HG03354 (cell line): Measurements from ENCODE around the gene SGCD.

Experiments
- ATAC-seq: cut with Tn5 transposase; IDR thresholded peaks from one replicate; pipeline ENCODE4 v1.9.1; 2021; ENCODE audit warnings: mild to moderate bottlenecking; ENCODE audit not compliant: unreplicated experiment, poor library complexity, severe bottlenecking

The SGCD gene

DNA sequence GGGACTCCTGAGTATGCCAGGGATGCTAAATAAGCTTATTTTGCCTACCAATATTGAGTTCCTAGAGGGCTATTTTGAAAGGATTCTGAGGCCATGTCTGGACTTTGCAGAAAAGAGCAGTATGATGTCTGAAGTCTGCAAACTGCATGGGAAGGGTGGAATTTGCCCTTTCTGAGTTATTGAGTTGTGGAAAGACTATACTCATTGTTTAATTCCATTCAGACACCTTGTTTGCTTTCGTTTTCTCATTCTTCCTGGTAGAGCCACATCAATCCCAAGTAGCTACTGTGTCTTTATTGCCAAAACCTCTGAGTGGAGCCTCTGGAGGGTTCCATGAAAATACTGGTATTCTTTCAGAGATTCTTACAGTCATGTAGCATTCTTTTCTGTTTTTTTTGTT lies 472.2 kb downstream of the SGCD start:
- ATAC-seq, result no peak

DNA sequence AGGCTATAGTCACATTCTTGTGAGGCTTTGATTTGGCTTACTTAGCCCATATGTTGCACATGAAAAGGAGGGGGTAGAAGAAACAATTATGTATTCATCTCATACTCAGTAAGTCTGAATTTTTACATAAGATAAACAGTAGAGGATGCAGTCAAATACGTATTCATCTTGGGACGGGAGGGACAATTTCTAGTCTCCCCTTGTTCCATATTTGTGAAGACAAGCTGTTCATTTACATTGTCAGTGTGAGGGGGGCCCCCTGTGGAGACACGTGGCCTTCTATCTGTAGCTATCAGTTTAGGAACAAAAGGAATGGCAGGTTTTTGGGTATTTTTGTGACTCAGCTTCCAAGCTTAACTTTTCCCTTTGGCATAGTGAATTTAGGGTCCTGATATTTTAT lies 474.0 kb downstream of the SGCD start:
- no peak for ATAC-seq

DNA sequence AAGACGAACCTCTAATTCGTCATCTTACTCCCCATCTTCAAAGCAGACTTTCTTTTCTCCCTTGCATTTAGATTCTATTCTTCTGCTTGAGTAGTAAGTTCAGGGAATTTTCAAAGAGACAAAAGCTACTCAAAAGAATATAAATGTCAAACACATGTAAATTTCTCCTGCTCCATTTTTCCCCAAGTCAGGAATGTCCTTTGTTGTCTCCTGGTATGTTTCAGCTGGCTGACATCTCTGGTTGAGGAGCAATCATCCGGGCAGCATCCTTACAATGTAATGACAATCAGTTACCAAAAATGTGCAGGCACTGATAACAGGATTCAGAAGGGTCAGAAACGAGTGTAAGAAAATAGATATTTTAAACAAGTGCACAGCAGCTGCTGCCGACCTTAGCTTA lies 475.5 kb downstream of the SGCD start:
- ATAC-seq, result no peak

DNA sequence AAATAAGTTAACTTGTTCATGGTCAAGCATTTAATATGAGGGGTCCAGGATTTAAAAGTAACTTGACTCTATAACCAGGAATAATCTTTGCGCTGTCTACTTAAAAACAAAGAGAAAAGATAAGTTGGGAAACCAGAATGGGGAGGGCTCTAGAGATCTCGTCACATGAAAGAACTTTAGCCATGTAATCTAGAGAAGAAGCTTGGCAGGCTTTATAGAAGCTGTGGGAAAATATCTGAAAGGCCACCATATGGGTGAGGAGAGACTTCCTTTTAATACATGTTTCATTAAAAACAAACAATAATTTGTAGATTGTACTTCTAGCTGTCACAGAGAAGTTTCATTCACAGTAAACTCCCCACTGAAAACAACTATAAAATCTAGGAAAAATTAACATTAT lies 476.4 kb downstream of the SGCD start:
- no peak for ATAC-seq

DNA sequence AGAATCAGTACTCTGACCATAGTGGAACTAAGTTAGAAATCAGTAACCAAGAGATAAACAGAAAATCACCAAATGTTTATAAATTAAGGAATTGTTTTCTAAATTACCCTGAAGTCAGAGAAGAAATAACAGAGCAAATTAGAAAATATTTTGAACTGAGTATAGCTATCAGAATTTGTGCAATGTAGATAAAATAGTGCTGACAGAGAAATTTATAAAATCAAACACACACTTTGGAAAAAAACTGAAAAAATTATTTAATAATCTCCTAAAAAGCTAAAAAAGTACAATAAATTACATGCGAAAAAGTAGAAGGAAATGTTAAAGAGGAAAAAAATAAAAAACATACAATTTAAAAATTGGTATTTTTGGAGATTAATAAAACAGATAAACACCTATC lies 486.0 kb downstream of the SGCD start:
- ATAC-seq, result no peak

DNA sequence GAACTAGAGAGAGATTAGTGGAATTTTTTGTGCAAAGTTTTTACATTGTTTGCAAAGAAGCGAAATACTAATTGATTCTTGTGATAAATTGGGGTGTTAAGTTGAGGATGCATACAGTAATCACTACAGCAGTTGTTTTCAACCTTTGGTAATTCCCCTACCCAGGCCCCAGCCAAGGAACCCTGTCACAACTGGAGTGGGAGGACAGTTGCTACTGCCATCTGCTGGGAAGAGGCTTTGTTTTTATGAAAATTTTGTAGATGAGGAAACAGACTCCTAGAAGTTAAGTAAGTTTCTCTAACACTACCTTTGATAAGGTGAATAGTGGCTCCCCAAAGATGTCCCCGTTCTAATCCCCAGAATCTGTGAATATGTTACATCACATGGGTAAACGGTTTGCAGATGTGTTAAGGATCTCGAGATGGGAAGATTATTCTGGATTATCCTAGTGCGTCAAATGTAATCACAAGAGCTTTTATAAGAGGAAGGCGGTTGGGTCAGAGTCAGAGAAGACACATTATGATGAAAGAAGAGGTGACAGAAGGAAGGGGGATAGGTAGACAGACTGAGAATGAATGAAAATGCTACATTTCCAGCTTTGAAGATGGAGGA lies 489.1 kb downstream of the SGCD start:
- no peak for ATAC-seq
